HEK293 (cell line): ENCODE results near the gene SYNJ2.

Source experiments
- MEIS1 ChIP-seq: sonication (generic); formaldehyde crosslinking; IDR thresholded peaks from 2 replicates; pipeline ENCODE4 v1.8.1; 2022; ENCODE audit warnings: missing genetic modification reagents, mild to moderate bottlenecking, borderline replicate concordance
- MZF1 ChIP-seq: fragments of 450-650 bp; formaldehyde crosslinking; IDR thresholded peaks from 2 replicates; pipeline ENCODE4 v1.5.1; 2017; ENCODE audit warnings: missing biosample characterization, missing genetic modification characterization, borderline replicate concordance
- REPIN1 ChIP-seq: fragments of 450-650 bp; formaldehyde crosslinking; IDR thresholded peaks from 2 replicates; pipeline ENCODE4 v1.5.1; 2017; ENCODE audit warnings: missing biosample characterization, missing genetic modification characterization, low read depth
- SCRT2 ChIP-seq: fragments of 450-650 bp; formaldehyde crosslinking; IDR thresholded peaks from 2 replicates; pipeline ENCODE4 v1.5.1; 2016; ENCODE audit warnings: missing biosample characterization, missing genetic modification characterization
- ZBTB17 ChIP-seq: fragments of 450-650 bp; formaldehyde crosslinking; IDR thresholded peaks from 2 replicates; pipeline ENCODE4 v1.5.1; 2016; ENCODE audit warnings: missing biosample characterization, missing genetic modification characterization
- ZNF121 ChIP-seq: fragments of 450-650 bp; formaldehyde crosslinking; IDR thresholded peaks from 2 replicates; pipeline ENCODE4 v1.5.1; 2016; ENCODE audit warnings: missing biosample characterization, missing genetic modification characterization
- ZNF157 ChIP-seq: fragments of 450-650 bp; formaldehyde crosslinking; IDR thresholded peaks from 2 replicates; pipeline ENCODE4 v1.5.1; 2016; ENCODE audit warnings: missing biosample characterization, missing genetic modification characterization
- ZNF239 ChIP-seq: fragments of 450-650 bp; formaldehyde crosslinking; IDR thresholded peaks from 2 replicates; pipeline ENCODE4 v1.5.1; 2016; ENCODE audit warnings: missing biosample characterization, missing genetic modification characterization
- ZNF274 ChIP-seq, 2 experiments: fragments of 200-500 bp in 1 of 2; fragments of 450-650 bp in 1 of 2; sonication (Bioruptor generic) in 1 of 2; formaldehyde crosslinking in 1 of 2; IDR thresholded peaks; 2 replicates each; pipeline versions ENCODE4 v1.5.1 to v1.6.1; 2014 to 2016; ENCODE audit warnings: borderline replicate concordance in 1 of 2, inconsistent platforms in 1 of 2, low read length in 1 of 2, missing biosample characterization in 1 of 2, missing genetic modification characterization in 1 of 2
- ZNF423 ChIP-seq: fragments of 450-650 bp; formaldehyde crosslinking; IDR thresholded peaks from 2 replicates; pipeline ENCODE4 v1.5.1; 2016; ENCODE audit warnings: missing biosample characterization, missing genetic modification characterization
- ZNF596 ChIP-seq: fragments of 450-650 bp; IDR thresholded peaks from 2 replicates; pipeline ENCODE4 v1.5.0; 2018; ENCODE audit warnings: missing biosample characterization, mild to moderate bottlenecking, missing genetic modification characterization, moderate library complexity
- ZNF621 ChIP-seq: fragments of 450-650 bp; formaldehyde crosslinking; IDR thresholded peaks from 2 replicates; pipeline ENCODE4 v1.5.1; 2017; ENCODE audit warnings: missing biosample characterization, missing genetic modification characterization
- ZNF629 ChIP-seq: fragments of 450-650 bp; formaldehyde crosslinking; IDR thresholded peaks from 2 replicates; pipeline ENCODE4 v1.5.1; 2017; ENCODE audit warnings: missing biosample characterization, missing genetic modification characterization
- ZNF747 ChIP-seq: fragments of 450-650 bp; formaldehyde crosslinking; IDR thresholded peaks from 2 replicates; pipeline ENCODE4 v1.5.1; 2016; ENCODE audit warnings: missing biosample characterization, missing genetic modification characterization
- ZNF791 ChIP-seq: fragments of 450-650 bp; formaldehyde crosslinking; IDR thresholded peaks from 2 replicates; pipeline ENCODE4 v1.5.1; 2016; ENCODE audit warnings: missing biosample characterization, missing genetic modification characterization
- ZNF837 ChIP-seq: fragments of 450-650 bp; formaldehyde crosslinking; IDR thresholded peaks from 2 replicates; pipeline ENCODE4 v1.5.1; 2016; ENCODE audit warnings: missing biosample characterization, missing genetic modification characterization
- ZSCAN16 ChIP-seq: fragments of 450-650 bp; formaldehyde crosslinking; IDR thresholded peaks from 2 replicates; pipeline ENCODE4 v1.5.1; 2016; ENCODE audit warnings: missing biosample characterization, missing genetic modification characterization
- TF ChIP-seq, protein P1 (sequence below): fragments of 450-650 bp; formaldehyde crosslinking; IDR thresholded peaks from 2 replicates; pipeline ENCODE4 v1.5.1; 2016; ENCODE audit warnings: missing biosample characterization, missing genetic modification characterization
- TF ChIP-seq, protein P2 (sequence below): fragments of 450-650 bp; formaldehyde crosslinking; conservative IDR thresholded peaks from 2 replicates; pipeline ENCODE4 v1.5.1; 2016; ENCODE audit warnings: low read depth, missing biosample characterization, missing genetic modification characterization
- TF ChIP-seq, protein P3 (sequence below): fragments of 450-650 bp; formaldehyde crosslinking; IDR thresholded peaks from 2 replicates; pipeline ENCODE4 v1.5.1; 2016; ENCODE audit warnings: missing biosample characterization, missing genetic modification characterization
- TF ChIP-seq, protein P4 (sequence below): fragments of 450-650 bp; formaldehyde crosslinking; IDR thresholded peaks from 2 replicates; pipeline ENCODE4 v1.5.1; 2016; ENCODE audit warnings: missing biosample characterization, missing genetic modification characterization
- TF ChIP-seq, protein P5 (sequence below): fragments of 450-650 bp; formaldehyde crosslinking; IDR thresholded peaks from 2 replicates; pipeline ENCODE4 v1.5.1; 2017; ENCODE audit warnings: missing biosample characterization, missing genetic modification characterization
- TF ChIP-seq, protein P6 (sequence below): fragments of 450-650 bp; formaldehyde crosslinking; IDR thresholded peaks from 2 replicates; pipeline ENCODE4 v1.5.1; 2017; ENCODE audit warnings: missing biosample characterization, missing genetic modification characterization

Gene SYNJ2

DNA sequence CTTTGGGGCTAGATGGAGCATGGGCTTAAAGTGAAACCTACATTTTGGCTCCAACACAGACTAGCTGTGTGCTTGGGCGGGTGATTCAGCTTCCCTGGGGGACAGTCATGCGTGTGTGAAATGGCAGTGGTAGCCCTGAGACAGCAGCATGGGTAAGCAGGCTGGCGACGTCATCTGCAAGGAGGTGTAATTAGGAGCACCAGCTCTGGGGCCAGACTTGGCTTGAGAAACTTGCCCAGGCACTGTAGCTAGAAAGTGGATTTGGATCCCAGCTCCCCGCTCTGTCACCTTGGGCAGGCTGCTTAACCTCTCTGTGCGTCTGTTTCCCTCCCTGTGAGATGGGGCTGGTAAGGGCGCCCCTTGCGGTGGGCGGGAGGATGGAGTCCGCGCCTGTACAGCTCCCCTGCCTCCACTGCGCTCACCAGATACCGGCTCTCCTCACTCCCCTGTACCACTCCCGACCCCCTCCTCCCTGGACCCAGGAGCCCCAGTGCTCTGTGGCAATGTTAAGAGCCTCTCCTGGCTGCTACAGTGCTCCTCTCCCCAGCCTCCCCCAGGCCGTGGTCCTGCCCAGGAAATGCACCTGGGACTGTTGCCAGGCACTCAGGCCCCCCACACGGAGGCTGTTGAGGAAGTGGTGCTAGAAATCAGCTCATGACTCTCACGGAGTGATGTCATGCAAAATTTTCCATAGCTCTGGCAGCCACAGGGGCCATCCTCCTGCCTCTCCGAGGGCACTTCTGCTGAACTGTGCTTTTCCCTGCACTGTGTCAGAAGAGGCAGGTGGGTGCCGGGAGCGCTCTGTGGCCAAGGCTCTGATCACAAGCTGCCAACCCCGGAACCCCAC, 44.6 kb downstream of the SYNJ2 start (continued):
- TF ChIP-seq, protein P1, sequence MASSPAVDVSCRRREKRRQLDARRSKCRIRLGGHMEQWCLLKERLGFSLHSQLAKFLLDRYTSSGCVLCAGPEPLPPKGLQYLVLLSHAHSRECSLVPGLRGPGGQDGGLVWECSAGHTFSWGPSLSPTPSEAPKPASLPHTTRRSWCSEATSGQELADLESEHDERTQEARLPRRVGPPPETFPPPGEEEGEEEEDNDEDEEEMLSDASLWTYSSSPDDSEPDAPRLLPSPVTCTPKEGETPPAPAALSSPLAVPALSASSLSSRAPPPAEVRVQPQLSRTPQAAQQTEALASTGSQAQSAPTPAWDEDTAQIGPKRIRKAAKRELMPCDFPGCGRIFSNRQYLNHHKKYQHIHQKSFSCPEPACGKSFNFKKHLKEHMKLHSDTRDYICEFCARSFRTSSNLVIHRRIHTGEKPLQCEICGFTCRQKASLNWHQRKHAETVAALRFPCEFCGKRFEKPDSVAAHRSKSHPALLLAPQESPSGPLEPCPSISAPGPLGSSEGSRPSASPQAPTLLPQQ (tag by site-specific recombination), result peak; percentile 79; the same call in 1 of the 2 replicates
- TF ChIP-seq, protein P2, sequence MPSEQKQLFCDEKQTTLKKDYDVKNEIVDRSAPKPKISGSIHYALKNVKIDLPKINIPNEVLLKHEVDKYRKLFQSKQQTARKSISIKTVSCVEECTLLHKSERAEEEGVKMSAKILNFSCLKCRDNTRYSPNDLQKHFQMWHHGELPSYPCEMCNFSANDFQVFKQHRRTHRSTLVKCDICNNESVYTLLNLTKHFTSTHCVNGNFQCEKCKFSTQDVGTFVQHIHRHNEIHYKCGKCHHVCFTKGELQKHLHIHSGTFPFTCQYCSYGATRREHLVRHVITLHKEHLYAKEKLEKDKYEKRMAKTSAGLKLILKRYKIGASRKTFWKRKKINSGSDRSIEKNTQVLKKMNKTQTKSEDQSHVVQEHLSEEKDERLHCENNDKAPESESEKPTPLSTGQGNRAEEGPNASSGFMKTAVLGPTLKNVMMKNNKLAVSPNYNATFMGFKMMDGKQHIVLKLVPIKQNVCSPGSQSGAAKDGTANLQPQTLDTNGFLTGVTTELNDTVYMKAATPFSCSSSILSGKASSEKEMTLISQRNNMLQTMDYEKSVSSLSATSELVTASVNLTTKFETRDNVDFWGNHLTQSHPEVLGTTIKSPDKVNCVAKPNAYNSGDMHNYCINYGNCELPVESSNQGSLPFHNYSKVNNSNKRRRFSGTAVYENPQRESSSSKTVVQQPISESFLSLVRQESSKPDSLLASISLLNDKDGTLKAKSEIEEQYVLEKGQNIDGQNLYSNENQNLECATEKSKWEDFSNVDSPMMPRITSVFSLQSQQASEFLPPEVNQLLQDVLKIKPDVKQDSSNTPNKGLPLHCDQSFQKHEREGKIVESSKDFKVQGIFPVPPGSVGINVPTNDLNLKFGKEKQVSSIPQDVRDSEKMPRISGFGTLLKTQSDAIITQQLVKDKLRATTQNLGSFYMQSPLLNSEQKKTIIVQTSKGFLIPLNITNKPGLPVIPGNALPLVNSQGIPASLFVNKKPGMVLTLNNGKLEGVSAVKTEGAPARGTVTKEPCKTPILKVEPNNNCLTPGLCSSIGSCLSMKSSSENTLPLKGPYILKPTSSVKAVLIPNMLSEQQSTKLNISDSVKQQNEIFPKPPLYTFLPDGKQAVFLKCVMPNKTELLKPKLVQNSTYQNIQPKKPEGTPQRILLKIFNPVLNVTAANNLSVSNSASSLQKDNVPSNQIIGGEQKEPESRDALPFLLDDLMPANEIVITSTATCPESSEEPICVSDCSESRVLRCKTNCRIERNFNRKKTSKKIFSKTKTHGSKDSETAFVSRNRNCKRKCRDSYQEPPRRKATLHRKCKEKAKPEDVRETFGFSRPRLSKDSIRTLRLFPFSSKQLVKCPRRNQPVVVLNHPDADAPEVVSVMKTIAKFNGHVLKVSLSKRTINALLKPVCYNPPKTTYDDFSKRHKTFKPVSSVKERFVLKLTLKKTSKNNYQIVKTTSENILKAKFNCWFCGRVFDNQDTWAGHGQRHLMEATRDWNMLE (tag by site-specific recombination), result no peak; the same call in 1 of the 2 replicates
- TF ChIP-seq ZBTB17 (tag by site-specific recombination), result peak; percentile 93
- no peak for TF ChIP-seq ZNF596 (tag by site-specific recombination)
- TF ChIP-seq, protein P3, sequence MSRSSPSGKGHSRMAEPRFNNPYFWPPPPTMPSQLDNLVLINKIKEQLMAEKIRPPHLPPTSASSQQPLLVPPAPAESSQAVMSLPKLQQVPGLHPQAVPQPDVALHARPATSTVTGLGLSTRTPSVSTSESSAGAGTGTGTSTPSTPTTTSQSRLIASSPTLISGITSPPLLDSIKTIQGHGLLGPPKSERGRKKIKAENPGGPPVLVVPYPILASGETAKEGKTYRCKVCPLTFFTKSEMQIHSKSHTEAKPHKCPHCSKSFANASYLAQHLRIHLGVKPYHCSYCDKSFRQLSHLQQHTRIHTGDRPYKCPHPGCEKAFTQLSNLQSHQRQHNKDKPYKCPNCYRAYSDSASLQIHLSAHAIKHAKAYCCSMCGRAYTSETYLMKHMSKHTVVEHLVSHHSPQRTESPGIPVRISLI, result no peak
- no peak for TF ChIP-seq ZNF791 (tag by site-specific recombination)
- no peak for TF ChIP-seq ZNF747 (tag by site-specific recombination)
- TF ChIP-seq ZNF274 (IDR thresholded peaks at IDR 0.05; ENCODE audit: low read length), result no peak
- no peak for TF ChIP-seq ZNF274 (tag by site-specific recombination; IDR thresholded peaks at IDR 0.05; ENCODE audit: borderline replicate concordance)
- no peak for TF ChIP-seq ZNF239 (tag by site-specific recombination)
- TF ChIP-seq MZF1 (tag by site-specific recombination), result peak; percentile 49; the same call in 1 of the 2 replicates
- TF ChIP-seq REPIN1, result no peak
- no peak for TF ChIP-seq ZNF621 (tag by site-specific recombination)
- TF ChIP-seq SCRT2 (tag by site-specific recombination), result peak; percentile 66
- TF ChIP-seq ZNF157, result 0 out of 2 replicates have a peak, but pooled peaks have one; percentile 29
- TF ChIP-seq ZNF629 (tag by site-specific recombination), result peak; percentile 98
- TF ChIP-seq ZNF837, result no peak
- no peak for TF ChIP-seq ZNF423
- TF ChIP-seq, protein P4, sequence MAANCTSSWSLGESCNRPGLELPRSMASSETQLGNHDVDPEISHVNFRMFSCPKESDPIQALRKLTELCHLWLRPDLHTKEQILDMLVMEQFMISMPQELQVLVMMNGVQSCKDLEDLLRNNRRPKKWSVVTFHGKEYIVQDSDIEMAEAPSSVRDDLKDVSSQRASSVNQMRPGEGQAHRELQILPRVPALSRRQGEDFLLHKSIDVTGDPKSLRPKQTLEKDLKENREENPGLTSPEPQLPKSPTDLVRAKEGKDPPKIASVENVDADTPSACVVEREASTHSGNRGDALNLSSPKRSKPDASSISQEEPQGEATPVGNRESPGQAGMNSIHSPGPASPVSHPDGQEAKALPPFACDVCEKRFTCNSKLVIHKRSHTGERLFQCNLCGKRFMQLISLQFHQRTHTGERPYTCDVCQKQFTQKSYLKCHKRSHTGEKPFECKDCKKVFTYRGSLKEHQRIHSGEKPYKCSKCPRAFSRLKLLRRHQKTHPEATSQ, result peak; percentile 82; the same call in 1 of the 2 replicates
- 0 out of 2 replicates have a peak, but pooled peaks have one; percentile 62 for TF ChIP-seq ZNF121
- no peak for TF ChIP-seq ZSCAN16
- TF ChIP-seq, protein P5, sequence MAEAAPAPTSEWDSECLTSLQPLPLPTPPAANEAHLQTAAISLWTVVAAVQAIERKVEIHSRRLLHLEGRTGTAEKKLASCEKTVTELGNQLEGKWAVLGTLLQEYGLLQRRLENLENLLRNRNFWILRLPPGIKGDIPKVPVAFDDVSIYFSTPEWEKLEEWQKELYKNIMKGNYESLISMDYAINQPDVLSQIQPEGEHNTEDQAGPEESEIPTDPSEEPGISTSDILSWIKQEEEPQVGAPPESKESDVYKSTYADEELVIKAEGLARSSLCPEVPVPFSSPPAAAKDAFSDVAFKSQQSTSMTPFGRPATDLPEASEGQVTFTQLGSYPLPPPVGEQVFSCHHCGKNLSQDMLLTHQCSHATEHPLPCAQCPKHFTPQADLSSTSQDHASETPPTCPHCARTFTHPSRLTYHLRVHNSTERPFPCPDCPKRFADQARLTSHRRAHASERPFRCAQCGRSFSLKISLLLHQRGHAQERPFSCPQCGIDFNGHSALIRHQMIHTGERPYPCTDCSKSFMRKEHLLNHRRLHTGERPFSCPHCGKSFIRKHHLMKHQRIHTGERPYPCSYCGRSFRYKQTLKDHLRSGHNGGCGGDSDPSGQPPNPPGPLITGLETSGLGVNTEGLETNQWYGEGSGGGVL (tag by site-specific recombination), result peak; percentile 97
- TF ChIP-seq, protein P6, sequence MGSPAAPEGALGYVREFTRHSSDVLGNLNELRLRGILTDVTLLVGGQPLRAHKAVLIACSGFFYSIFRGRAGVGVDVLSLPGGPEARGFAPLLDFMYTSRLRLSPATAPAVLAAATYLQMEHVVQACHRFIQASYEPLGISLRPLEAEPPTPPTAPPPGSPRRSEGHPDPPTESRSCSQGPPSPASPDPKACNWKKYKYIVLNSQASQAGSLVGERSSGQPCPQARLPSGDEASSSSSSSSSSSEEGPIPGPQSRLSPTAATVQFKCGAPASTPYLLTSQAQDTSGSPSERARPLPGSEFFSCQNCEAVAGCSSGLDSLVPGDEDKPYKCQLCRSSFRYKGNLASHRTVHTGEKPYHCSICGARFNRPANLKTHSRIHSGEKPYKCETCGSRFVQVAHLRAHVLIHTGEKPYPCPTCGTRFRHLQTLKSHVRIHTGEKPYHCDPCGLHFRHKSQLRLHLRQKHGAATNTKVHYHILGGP (tag by site-specific recombination), result no peak; the same call in 1 of the 2 replicates
- TF ChIP-seq MEIS1 (CRISPR knock-in tag), result no peak
